GM19023 (cell line): ENCODE results near the gene OXER1.

Experiments used
- ATAC-seq: cut with Tn5 transposase; IDR thresholded peaks from one replicate; pipeline ENCODE4 v1.9.1; 2021; ENCODE audit warnings: mild to moderate bottlenecking, moderate library complexity; ENCODE audit not compliant: unreplicated experiment

OXER1 gene

GRCh38 chr2:42794271-42795046, 30.5 kb upstream of the OXER1 start:
- ATAC-seq = no peak

- ATAC-seq = peak; percentile 4
These were observed 29.7 kb upstream of the OXER1 start for GRCh38 chr2:42793334-42794270.

- peak; percentile 44 for ATAC-seq
These were observed 28.8 kb upstream of the OXER1 start, which contains the start of gene HAAO for GRCh38 chr2:42792583-42793333. Gene HAAO (minus strand): TSS chr2:42792583. CDS start chr2:42792536, 47 bp downstream.

GRCh38 chr2:42792087-42792582, 28.2 kb upstream of the OXER1 start:
- peak; percentile 33 for ATAC-seq

- no peak for ATAC-seq
These were observed 27.7 kb upstream of the OXER1 start for GRCh38 chr2:42791606-42792005.

GRCh38 chr2:42789751-42790150, 25.8 kb upstream of the OXER1 start:
- no peak for ATAC-seq

- ATAC-seq = no peak
These were observed 24.9 kb upstream of the OXER1 start for GRCh38 chr2:42788882-42789281.

GRCh38 chr2:42788478-42788793, 24.5 kb upstream of the OXER1 start:
- no peak for ATAC-seq

- ATAC-seq = no peak
These were observed 24.0 kb upstream of the OXER1 start for GRCh38 chr2:42787788-42788477.

- ATAC-seq = no peak
These were observed 23.5 kb upstream of the OXER1 start for GRCh38 chr2:42787424-42787787.

GRCh38 chr2:42786561-42787345, 22.8 kb upstream of the OXER1 start:
- ATAC-seq = no peak

GRCh38 chr2:42784204-42784880, 20.4 kb upstream of the OXER1 start:
- ATAC-seq = no peak

- no peak for ATAC-seq
These were observed 19.6 kb upstream of the OXER1 start for GRCh38 chr2:42783511-42783910.

- no peak for ATAC-seq
These were observed 17.2 kb upstream of the OXER1 start for GRCh38 chr2:42781181-42781580.

- ATAC-seq = no peak
These were observed 14.2 kb upstream of the OXER1 start for GRCh38 chr2:42777883-42778805.

- no peak for ATAC-seq
These were observed 11.9 kb upstream of the OXER1 start for GRCh38 chr2:42775810-42776209.

- ATAC-seq = no peak
These were observed 11.3 kb upstream of the OXER1 start for GRCh38 chr2:42775186-42775585.

- ATAC-seq = no peak
These were observed 7.7 kb upstream of the OXER1 start for GRCh38 chr2:42771546-42772153.
